ENCODE data around the gene WWC2.

WWC2 gene

DNA sequence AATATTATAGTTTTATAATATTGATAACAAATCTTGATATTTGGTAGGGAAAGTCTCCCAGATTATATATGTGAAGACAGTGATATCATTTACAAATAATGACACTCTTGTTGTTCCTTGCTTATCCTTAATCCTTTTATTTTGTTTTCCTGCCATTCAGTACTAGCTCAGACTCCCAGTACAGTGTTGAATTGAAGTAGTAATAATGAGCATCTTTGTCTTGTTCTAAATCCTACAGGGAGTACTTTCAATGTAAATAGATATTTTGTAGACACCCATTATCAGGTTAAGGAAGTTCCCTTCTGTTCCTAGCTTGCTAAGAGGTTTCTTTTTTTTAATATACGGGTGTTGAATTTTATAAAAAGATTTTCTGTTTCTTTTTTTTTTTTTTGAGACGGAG, 33.0 kb downstream of the WWC2 start:
- no peaks in the 10 kb centered on the region for H3K79me2 ChIP-seq (ENCODE audit: insufficient read depth, low read length)
- TF ChIP-seq EZH2phosphoT487 (IDR thresholded peaks at IDR 0.05; ENCODE audit: borderline replicate concordance): no peak
- TF ChIP-seq, protein P1, sequence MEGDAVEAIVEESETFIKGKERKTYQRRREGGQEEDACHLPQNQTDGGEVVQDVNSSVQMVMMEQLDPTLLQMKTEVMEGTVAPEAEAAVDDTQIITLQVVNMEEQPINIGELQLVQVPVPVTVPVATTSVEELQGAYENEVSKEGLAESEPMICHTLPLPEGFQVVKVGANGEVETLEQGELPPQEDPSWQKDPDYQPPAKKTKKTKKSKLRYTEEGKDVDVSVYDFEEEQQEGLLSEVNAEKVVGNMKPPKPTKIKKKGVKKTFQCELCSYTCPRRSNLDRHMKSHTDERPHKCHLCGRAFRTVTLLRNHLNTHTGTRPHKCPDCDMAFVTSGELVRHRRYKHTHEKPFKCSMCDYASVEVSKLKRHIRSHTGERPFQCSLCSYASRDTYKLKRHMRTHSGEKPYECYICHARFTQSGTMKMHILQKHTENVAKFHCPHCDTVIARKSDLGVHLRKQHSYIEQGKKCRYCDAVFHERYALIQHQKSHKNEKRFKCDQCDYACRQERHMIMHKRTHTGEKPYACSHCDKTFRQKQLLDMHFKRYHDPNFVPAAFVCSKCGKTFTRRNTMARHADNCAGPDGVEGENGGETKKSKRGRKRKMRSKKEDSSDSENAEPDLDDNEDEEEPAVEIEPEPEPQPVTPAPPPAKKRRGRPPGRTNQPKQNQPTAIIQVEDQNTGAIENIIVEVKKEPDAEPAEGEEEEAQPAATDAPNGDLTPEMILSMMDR (conservative IDR thresholded peaks at IDR 0.05; ENCODE audit: low read length): no peak
- H3K4me1 ChIP-seq (ENCODE audit: insufficient read depth, low read length, poor library complexity, severe bottlenecking): no peaks in the 10 kb centered on the region

GRCh38 chr4:183132865-183133264, 33.8 kb downstream of the WWC2 start:
- H3F3A ChIP-seq (ENCODE audit: low read depth): no peaks in the 10 kb centered on the region
- H3K79me2 ChIP-seq (ENCODE audit: insufficient read depth, low read length): no peaks in the 10 kb centered on the region
- H3K27me3 ChIP-seq (ENCODE audit: insufficient read depth, low read length, poor library complexity, severe bottlenecking): no peaks in the 10 kb centered on the region
- no peak overlapping the region for H2AFZ ChIP-seq (ENCODE audit: low read length)
- H3K4me1 ChIP-seq (ENCODE audit: insufficient read depth, low read length, poor library complexity, severe bottlenecking): no peaks in the 10 kb centered on the region
- H3K4me2 ChIP-seq (ENCODE audit: low read depth, low read length, poor library complexity, severe bottlenecking): no peak overlapping the region
- H3K36me3 ChIP-seq (ENCODE audit: insufficient read depth, low read length): no peaks in the 10 kb centered on the region
- no peaks in the 10 kb centered on the region for H3K9me3 ChIP-seq (ENCODE audit: insufficient read depth, low read depth, low read length)
- no peak overlapping the region for H3K9ac ChIP-seq (ENCODE audit: low read depth, low read length, poor library complexity, severe bottlenecking)
- no peak for TF ChIP-seq EZH2phosphoT487 (IDR thresholded peaks at IDR 0.05; ENCODE audit: borderline replicate concordance)
- TF ChIP-seq, protein P1 (conservative IDR thresholded peaks at IDR 0.05; ENCODE audit: low read length): no peak
- H3K9me2 ChIP-seq (replicated peaks; ENCODE audit: low read depth, low read length): no peaks in the 10 kb centered on the region
- no peak overlapping the region for H3K4me3 ChIP-seq (ENCODE audit: low read length, poor library complexity, severe bottlenecking)
- H4K20me1 ChIP-seq (ENCODE audit: insufficient read depth, low read length, poor library complexity, severe bottlenecking): no peaks in the 10 kb centered on the region

More for the DNA sequence above, 33.0 kb downstream of the WWC2 start:
- Histone ChIP-seq H3K9ac (ENCODE audit: low read depth, low read length, poor library complexity, severe bottlenecking) (no peak overlapping the region), H3K27me3 (ENCODE audit: insufficient read depth, low read length, poor library complexity, severe bottlenecking) (no peaks in the 10 kb centered on the region), H3K36me3 (ENCODE audit: insufficient read depth, low read length) (no peaks in the 10 kb centered on the region), H3K9me3 (ENCODE audit: insufficient read depth, low read depth, low read length) (no peaks in the 10 kb centered on the region), H2AFZ (ENCODE audit: low read length) (no peak overlapping the region), H4K20me1 (ENCODE audit: insufficient read depth, low read length, poor library complexity, severe bottlenecking) (no peaks in the 10 kb centered on the region), H3K4me2 (ENCODE audit: low read depth, low read length, poor library complexity, severe bottlenecking) (no peak overlapping the region), H3F3A (ENCODE audit: low read depth) (no peaks in the 10 kb centered on the region), H3K9me2 (replicated peaks; ENCODE audit: low read depth, low read length) (no peaks in the 10 kb centered on the region), H3K4me3 (ENCODE audit: low read length, poor library complexity, severe bottlenecking) (no peak overlapping the region)

DNA sequence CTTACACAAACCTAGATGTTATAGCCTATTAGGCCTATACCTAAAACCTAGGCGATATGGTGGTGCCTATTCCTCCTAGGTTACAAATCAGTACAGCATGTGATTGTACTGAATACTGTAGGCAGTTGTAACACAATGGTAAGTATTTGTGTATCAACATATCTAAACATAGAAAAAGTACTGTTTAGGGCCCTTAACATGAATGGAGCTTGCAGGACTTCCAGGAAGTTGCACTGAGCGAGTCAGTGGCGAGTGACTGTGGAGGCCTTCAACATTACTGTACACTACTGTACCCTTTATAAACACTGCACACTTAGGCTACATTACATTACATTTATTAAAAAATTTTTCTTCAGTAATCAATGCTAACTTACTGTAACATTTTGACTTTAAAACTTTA, 37.8 kb downstream of the WWC2 start:
- Histone ChIP-seq H3K4me2 (ENCODE audit: low read depth, low read length, poor library complexity, severe bottlenecking) (no peak overlapping the region), H3K4me3 (ENCODE audit: low read length, poor library complexity, severe bottlenecking) (no peak overlapping the region), H3K9me2 (replicated peaks; ENCODE audit: low read depth, low read length) (no peaks in the 10 kb centered on the region), H3K36me3 (ENCODE audit: insufficient read depth, low read length) (no peaks in the 10 kb centered on the region), H3F3A (ENCODE audit: low read depth) (no peaks in the 10 kb centered on the region), H3K27me3 (ENCODE audit: insufficient read depth, low read length, poor library complexity, severe bottlenecking) (no peaks in the 10 kb centered on the region), H3K4me1 (ENCODE audit: insufficient read depth, low read length, poor library complexity, severe bottlenecking) (no peaks in the 10 kb centered on the region), H3K9me3 (ENCODE audit: insufficient read depth, low read depth, low read length) (no peaks in the 10 kb centered on the region), H3K79me2 (ENCODE audit: insufficient read depth, low read length) (no peaks in the 10 kb centered on the region), H2AFZ (ENCODE audit: low read length) (no peak overlapping the region), H4K20me1 (ENCODE audit: insufficient read depth, low read length, poor library complexity, severe bottlenecking) (no peaks in the 10 kb centered on the region), H3K9ac (ENCODE audit: low read depth, low read length, poor library complexity, severe bottlenecking) (no peak overlapping the region)
- no peak for TF ChIP-seq EZH2phosphoT487 (IDR thresholded peaks at IDR 0.05; ENCODE audit: borderline replicate concordance)
- TF ChIP-seq, protein P1 (conservative IDR thresholded peaks at IDR 0.05; ENCODE audit: low read length): no peak

Measured in Loucy (cell line).